SIG-M5 treated with dmso at 0.1 percent for 504 hours (cell line): ENCODE data around the gene RRH.
"Not testable (repeated sequence)": the region's sequence is repeated elsewhere in the genome, so short reads cannot be mapped to it uniquely, and the experiment has no call there.

Experiments
- DNase-seq: peaks from one replicate; lab custom pipeline; 2025; ENCODE audit not compliant: unreplicated experiment; lab: John Stamatoyannopoulos, UW

Gene RRH

GRCh38 chr4:109846395-109847098, 18.8 kb downstream of the RRH start:
- DNase-seq = no peak

GRCh38 chr4:109847896-109848442, 20.2 kb downstream of the RRH start, which contains the start of gene LRIT3:
LRIT3 (plus strand) TSS chr4:109848107; CDS start chr4:109848202, 95 bp downstream.
- DNase-seq = no peak

GRCh38 chr4:109848501-109848900, 20.7 kb downstream of the RRH start:
- no peak for DNase-seq

- DNase-seq = no peak
These were observed 22.8 kb downstream of the RRH start for GRCh38 chr4:109850601-109851000.

- DNase-seq = not testable (repeated sequence)
These were observed 31.9 kb downstream of the RRH start for GRCh38 chr4:109859426-109860300.

- no peak for DNase-seq
These were observed 33.5 kb downstream of the RRH start for GRCh38 chr4:109861271-109861670.

- DNase-seq = no peak
These were observed 34.2 kb downstream of the RRH start for GRCh38 chr4:109861916-109862511.

- DNase-seq = no peak
These were observed 36.4 kb downstream of the RRH start for GRCh38 chr4:109864134-109864533.

GRCh38 chr4:109870061-109870460, 42.3 kb downstream of the RRH start:
- DNase-seq = no peak

GRCh38 chr4:109872065-109872464, 44.3 kb downstream of the RRH start:
- DNase-seq = no peak

GRCh38 chr4:109872950-109873656, 45.3 kb downstream of the RRH start:
- DNase-seq = no peak

GRCh38 chr4:109873791-109874514, 46.2 kb downstream of the RRH start:
- no peak for DNase-seq

- DNase-seq = no peak
These were observed 47.3 kb downstream of the RRH start for GRCh38 chr4:109875106-109875505.

GRCh38 chr4:109875553-109875952, 47.8 kb downstream of the RRH start:
- not testable (repeated sequence) for DNase-seq

- no peak for DNase-seq
These were observed 49.0 kb downstream of the RRH start for GRCh38 chr4:109876634-109877265.

- DNase-seq = no peak
These were observed 49.6 kb downstream of the RRH start for GRCh38 chr4:109877400-109877799.

GRCh38 chr4:109878355-109878754, 50.6 kb downstream of the RRH start:
- DNase-seq = no peak

- DNase-seq = no peak
These were observed 51.3 kb downstream of the RRH start for GRCh38 chr4:109879081-109879480.

GRCh38 chr4:109879636-109880314, 52.0 kb downstream of the RRH start:
- DNase-seq = no peak
